H1 (cell line): ENCODE data around the gene TAF6. TPM values are rescaled to one million over a fixed set of nuclear protein-coding genes. Genes with fewer than 3 reads are reported as not detected.

Experiments
- BACH1 ChIP-seq: IDR thresholded peaks from 2 replicates; pipeline ENCODE4 v1.6.1; 2012; ENCODE audit warnings: low read length, improper control_type of control experiment
- CBX8 ChIP-seq: fragments of 300-800, 300-1000 bp; sonication (generic); IDR thresholded peaks from 2 replicates; pipeline ENCODE4 v1.7.1; 2016; ENCODE audit warnings: low read depth, low read length, borderline replicate concordance
- CHD7 ChIP-seq: fragments of 300-600 bp; sonication (generic); IDR thresholded peaks from 2 replicates; pipeline ENCODE4 v1.7.1; 2012; ENCODE audit warnings: low read length, moderate library complexity, mild to moderate bottlenecking, inconsistent platforms; ENCODE audit not compliant: insufficient replicate concordance
- KDM4A ChIP-seq: IDR thresholded peaks from one replicate; pipeline ENCODE4 v1.7.1; 2012; ENCODE audit warnings: low read depth, mild to moderate bottlenecking, moderate library complexity, low read length, inconsistent platforms; ENCODE audit not compliant: severe bottlenecking
- KDM5A ChIP-seq: fragments of 200-600 bp; IDR thresholded peaks from 2 replicates; pipeline ENCODE4 v1.7.1; 2012; ENCODE audit warnings: mild to moderate bottlenecking, low read length, inconsistent platforms, mixed read lengths
- POLR2AphosphoS5 ChIP-seq: IDR thresholded peaks from 2 replicates; pipeline ENCODE4 v1.6.1; 2011; ENCODE audit warnings: low read depth, low read length
- TAF7 ChIP-seq: optimal IDR thresholded peaks from 2 replicates; pipeline ENCODE3; 2011; ENCODE audit warnings: low read depth, mild to moderate bottlenecking, inconsistent platforms, low read length, moderate library complexity, borderline replicate concordance
- TCF12 ChIP-seq: IDR thresholded peaks from 2 replicates; pipeline ENCODE4 v1.6.1; 2011; ENCODE audit warnings: low read depth, mild to moderate bottlenecking, low read length
- USF2 ChIP-seq: IDR thresholded peaks from 2 replicates; pipeline ENCODE4 v1.6.1; 2011; ENCODE audit warnings: low read length, improper control_type of control experiment
- polyA plus RNA-seq, 7 experiments: library from polyadenylated mRNA; depleted of rRNA in 3 of 7; stranded (reverse) in 5 of 7; unstranded in 2 of 7; fragments of >200 nt in 5 of 7; fragments of 200-250 nt in 2 of 7; gene quantifications; 1 replicate in 5 of 7; 2 replicates in 1 of 7; 4 replicates in 1 of 7; pipeline versions ENCODE4 v1.2.1 to v1.2.3, GENCODE V29; 2011 to 2013; ENCODE audit warnings: missing spikeins in 2 of 7, mixed read lengths in 2 of 7
- total RNA-seq: library from RNA; stranded (reverse); fragmentation: NEBNext Ultra II Directional; extraction: Animal tissue kit (Norgen Biotek cat#: 25700); gene quantifications from 2 replicates; pipeline ENCODE4 v1.2.1, GENCODE V29; 2021

TAF6 gene
- total and polyA plus RNA-seq, 2 of the 8 experiments (the other 6 are each of a cell fraction or from before 2014, with no cell fraction given): 66.7 to 101 TPM

- TF ChIP-seq CHD7: no peak
- TF ChIP-seq TCF12: no peak
- TF ChIP-seq KDM5A: no peak
- no peak for TF ChIP-seq TAF7
- TF ChIP-seq BACH1: no peak
- no peak for TF ChIP-seq USF2
- no peak for TF ChIP-seq CBX8
- TF ChIP-seq POLR2AphosphoS5: no peak
- TF ChIP-seq KDM4A: no peak
- TF ChIP-seq, all 59 proteins: peak for 0
Observed at GRCh38 chr7:100163871-100164270, 44.7 kb upstream of the TAF6 start (continued).
